HG03442 (cell line): Measurements from ENCODE around the gene IMMP2L.
A peak's percentile ranks its signal among the peaks of the same experiment; 100 is the strongest.
"Not testable (repeated sequence)": the region's sequence is repeated elsewhere in the genome, so short reads cannot be mapped to it uniquely, and the experiment has no call there.

Source experiments
- ATAC-seq: cut with Tn5 transposase; IDR thresholded peaks from one replicate; pipeline ENCODE4 v1.9.1; 2021; ENCODE audit warnings: mild to moderate bottlenecking, moderate library complexity; ENCODE audit not compliant: unreplicated experiment

The IMMP2L gene

GRCh38 chr7:110693344-110693743 lies 868.9 kb downstream of the IMMP2L start:
- ATAC-seq = no peak

DNA sequence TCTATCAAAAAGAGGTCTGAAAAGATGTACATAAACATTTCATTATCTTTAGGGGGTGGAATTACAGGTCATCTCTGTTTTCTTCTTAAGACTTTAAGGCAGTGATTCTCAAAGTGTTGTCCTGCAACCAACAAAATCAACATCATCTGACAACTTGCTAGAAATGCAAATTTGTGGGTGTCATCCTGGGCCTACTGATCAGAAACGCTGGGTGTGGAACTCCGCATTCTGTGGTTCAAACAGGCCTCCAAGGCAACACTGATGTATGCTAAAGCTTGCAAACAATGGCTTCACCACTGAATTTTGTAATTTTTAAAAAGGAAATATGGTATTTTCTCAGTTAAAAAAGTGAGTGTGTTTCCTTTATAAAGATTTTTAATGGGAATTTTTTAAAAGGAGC lies 873.4 kb downstream of the IMMP2L start:
- ATAC-seq = no peak

GRCh38 chr7:110685899-110686298 lies 876.4 kb downstream of the IMMP2L start:
- ATAC-seq = no peak

- ATAC-seq = no peak
These were observed 880.4 kb downstream of the IMMP2L start for GRCh38 chr7:110681941-110682340.

GRCh38 chr7:110677405-110677804 lies 884.9 kb downstream of the IMMP2L start:
- no peak for ATAC-seq

DNA sequence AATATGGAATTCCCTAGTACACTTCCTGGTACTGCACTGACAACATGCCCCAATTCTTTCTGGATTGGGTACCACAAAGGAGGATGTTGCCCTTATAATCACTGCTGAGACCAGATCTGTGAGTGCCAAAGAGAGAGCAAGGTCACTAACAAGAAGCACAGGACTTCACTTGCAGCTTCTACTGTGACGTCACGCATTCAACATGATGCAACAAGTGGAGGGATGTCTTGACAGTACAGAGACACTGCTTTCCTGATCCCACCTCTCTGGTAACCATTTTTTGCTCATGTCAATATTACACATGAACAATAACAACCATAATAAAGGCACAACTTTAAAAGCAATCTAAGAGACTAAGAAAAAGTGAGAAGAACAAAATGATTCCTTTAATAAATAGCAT lies 885.5 kb downstream of the IMMP2L start:
- no peak for ATAC-seq

DNA sequence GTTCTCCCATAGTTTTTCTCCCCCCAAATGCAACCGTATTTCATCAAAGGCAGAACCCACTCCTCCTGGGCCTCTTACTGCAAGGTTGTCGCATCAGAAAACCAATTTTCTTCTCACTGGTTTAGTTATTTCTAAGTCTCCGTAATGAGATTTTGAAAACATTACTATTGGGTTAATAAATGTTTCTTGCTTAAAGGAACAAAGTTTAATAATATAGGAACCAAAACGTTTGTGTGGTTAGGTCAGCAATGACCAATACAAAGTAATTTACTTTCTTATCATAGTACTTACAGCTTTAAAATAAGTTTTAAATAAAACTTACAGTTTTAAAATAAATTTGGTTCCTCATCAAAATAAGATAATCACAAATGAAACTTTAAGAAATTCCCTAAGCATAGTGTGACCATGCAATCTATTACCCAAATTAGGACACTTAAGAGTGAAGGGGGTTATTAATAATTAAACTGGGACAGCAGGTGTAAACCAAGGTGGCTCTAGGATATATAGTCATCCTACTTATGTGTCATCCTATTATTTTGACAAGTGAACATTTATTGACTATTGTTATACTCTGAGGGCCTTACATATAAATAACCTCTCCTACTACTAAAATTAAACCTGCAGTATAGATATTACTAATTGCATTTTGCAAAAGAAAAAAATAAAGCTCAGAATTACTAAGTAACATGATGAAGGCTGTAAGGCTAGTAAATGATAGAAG lies 886.7 kb downstream of the IMMP2L start:
- no peak for ATAC-seq

GRCh38 chr7:110673148-110673547 lies 889.1 kb downstream of the IMMP2L start:
- no peak for ATAC-seq

GRCh38 chr7:110669410-110669809 lies 892.9 kb downstream of the IMMP2L start:
- ATAC-seq = no peak

GRCh38 chr7:110664803-110665202 lies 897.5 kb downstream of the IMMP2L start:
- no peak for ATAC-seq

DNA sequence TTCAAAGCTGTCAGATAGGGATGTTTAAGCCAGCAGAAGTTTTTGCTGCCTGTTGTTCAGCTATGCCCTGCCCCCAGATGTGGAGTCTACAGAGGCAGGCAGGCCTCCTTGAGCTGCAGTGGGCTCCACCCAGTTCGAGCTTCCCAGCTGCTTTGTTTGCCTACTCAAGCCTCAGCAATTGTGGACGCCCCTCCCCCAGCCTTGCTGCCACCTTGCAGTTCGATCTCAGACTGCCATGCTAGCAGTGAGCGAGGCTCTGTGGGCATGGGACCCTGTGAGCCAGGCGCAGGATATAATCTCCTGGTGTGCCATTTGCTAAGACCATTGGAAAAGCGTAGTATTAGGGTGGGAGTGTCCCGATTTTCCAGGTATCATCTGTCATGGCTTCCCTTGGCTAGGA lies 901.7 kb downstream of the IMMP2L start:
- ATAC-seq = not testable (repeated sequence)

- ATAC-seq = no peak
These were observed 912.0 kb downstream of the IMMP2L start for GRCh38 chr7:110650328-110650727.

DNA sequence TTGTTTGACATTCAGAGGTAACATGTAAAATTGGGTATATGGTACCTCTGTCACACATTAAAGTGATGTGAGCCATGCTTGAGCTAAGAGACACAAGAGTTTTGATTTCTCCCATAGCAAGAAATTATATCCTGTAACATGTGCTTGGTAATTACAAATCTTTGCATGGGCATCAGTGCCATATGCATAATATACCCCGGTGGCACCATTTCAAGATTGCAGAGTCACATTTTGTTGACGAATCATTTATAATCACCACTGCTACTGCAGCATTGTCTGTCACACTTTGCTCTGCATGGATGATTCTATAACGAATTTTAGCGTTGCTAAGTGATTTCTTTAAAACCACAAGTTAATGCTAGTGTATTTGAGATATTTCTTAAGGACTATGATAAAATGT lies 915.0 kb downstream of the IMMP2L start:
- ATAC-seq = no peak

DNA sequence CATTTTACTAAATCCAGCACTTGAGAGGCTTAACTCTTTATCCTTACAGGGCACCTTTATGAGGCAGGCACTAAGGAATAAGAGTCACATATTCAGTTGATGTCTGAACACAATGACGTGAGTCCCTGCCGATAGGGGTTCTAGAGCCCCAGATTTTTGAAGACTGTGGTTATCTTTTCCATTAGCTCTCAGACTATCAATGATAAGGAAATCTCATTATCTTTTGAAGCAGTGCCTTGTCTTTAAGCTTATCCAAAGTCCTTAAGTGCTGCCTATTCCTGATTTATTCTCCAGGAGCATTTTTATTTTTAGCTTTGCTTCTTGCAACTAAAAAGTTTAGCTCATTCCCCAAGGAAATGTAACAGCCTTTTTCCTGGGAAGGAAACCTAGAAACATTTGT lies 915.5 kb downstream of the IMMP2L start:
- no peak for ATAC-seq

DNA sequence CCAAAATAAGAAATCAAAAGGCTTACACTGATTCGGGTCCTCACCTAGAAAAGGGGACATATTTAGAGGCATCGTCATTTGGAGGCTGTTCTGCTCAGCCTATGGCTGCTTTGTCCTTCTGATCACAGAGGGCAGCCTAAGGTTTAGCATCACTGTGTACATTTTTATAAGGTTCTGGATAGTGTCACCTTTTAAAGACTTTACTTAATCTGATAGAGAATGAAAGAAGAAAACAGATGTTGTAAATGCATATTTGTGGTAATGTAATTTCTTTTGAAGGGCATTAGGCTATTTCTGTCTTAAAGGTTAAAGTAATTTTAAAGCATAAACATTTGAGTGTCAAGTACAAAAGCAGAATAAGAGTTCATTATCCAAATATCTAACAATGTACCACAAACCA lies 916.7 kb downstream of the IMMP2L start:
- ATAC-seq = no peak

DNA sequence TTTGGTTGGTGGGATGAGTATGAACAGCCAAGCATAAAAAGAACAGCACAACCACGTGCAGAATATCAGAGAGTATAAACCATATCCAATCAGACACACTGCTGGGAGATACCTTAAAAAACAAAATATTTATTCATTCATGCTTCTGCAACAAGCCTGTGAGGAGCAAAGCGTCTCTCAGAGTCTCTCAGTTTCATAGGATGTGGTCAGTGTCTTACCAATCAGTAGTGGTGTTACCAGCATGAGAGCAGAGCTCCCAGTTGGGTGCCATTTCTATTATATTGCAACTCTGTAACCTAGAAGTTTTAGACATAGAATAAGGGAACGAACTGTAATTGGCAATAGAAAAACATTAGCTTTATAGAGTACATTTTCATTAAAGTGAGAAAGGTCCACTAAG lies 917.2 kb downstream of the IMMP2L start:
- ATAC-seq = peak; percentile 61

DNA sequence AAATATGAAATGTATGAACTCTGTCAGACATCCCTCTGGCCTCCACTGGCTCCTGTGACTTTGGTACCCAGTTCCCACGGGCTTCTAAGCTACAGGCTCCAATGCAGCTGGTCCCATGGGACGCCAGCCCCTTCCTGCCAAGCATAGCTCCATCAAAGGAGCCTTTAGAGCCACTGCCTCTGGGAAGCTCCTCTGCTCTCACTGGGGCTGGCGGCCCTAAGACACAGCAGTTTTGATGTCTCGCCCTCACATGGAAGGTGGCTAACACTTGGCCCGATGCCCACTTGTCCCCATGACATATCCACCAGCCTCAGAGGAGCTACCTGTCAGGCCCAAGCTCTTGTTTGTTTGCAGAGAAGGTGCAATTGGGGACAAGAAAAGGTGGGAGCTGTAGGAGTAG lies 925.0 kb downstream of the IMMP2L start:
- no peak for ATAC-seq

- ATAC-seq = peak; percentile 50
These were observed 929.0 kb downstream of the IMMP2L start for GRCh38 chr7:110633313-110633712.

DNA sequence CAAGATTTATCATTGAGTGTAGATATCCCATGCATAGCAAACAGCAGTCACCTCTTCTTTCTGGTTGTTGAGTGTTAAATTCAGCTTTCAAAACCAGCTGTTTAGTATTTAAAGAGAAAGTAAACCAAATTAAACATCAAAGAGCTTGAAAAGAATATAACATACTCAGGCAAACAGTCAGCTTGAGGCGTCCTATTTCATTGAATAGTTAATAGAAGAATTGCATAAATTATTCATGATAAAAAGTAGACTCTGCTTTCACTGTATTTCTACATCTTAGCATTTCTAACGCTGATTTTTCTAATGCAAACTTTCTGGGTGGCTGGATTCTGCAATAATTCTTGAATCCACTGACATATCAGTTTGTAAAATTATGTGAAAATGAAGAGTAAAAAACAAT lies 935.9 kb downstream of the IMMP2L start:
- ATAC-seq = no peak

DNA sequence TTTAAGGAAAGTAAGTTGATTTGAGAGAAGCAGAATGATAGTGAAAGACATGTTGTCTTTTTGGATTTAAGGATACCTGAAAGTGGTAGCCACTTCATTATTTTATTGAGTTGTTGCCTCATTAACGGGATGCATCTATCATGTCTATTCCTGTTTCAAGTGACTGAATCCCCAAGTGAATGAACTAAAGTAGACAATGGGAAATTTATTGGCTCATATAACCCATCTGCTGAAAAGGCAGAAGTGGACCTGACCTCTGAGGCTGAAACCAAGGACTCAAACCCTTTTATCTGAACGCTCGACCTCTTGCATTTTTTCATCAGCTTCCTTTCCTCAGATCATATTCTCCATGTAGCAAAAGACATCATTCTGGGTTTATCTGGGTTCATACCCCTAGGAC lies 937.0 kb downstream of the IMMP2L start:
- ATAC-seq = no peak

DNA sequence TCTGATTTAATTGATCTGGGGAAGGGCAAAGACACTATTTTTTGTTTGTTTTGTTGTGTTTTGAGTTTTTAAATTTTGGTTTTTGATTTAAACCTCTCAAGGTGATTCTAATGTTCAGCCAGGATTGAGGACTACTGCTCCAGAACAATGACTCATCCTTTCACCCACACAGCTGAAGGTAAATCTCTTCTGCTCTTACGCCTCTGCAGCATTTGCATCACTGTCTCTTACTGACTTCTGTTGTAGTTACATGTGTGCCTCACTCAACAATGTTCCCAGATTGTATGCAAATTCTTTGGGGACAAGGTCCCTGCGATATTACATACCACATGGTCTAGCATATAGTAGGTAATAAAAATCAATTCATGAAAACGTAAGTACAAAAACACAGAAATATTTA lies 938.9 kb downstream of the IMMP2L start:
- ATAC-seq = no peak

DNA sequence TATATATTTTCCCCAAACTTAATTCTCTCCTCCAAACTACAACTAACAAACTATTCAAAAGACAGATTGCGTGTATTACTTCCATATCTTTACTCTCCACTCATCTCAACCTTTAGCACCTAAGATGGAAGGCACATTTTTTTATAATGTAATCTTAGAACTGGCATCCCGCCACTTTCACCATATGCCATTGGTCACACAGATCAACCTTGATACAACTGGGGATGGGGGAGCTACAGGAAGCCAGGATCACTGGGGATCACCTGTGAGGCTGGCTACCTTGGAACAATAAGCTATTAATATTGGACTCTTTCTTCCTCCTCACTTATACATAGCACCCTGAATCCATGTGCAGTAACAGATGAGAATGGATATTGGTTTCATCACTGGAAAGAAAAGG lies 941.0 kb downstream of the IMMP2L start:
- ATAC-seq = no peak

DNA sequence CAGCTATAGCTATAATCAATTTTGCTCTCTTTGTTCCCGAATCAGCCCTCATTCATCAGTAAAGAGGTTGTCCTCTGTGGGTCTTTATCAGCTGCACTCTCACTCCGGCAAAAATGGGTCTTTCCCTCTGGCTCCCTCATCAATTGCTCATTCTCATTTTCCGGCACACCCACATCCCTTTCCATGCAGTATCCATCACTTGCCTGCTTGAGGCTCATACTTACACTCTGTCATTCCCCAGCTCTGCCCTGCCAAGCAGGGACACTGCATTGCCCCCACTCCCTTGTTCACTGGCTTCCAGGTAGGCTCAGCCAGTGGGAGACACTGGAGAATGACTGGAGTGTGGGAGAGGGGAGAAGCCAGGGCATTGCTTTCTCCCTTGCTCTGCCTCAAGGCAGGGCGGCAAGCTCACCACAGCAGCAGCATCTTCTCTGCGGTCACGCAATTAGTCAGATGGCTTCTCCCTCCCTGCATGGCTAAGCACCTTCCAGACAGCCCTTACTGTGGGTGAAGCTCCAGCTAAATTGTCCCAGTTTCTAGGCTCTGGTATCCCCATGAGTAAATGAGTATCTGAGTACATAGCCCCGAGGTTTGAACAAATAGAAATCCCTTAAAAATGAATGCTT lies 942.1 kb downstream of the IMMP2L start:
- no peak for ATAC-seq
